GM12878 (cell line): ENCODE data around the gene SLC34A1. TPM values are rescaled to one million over a fixed set of nuclear protein-coding genes. Genes with fewer than 3 reads are reported as not detected.
A peak's percentile ranks its signal among the peaks of the same experiment; 100 is the strongest.

Source experiments
- ATAC-seq: fragments of 200-7000 bp; cut with Tn5 transposase; 3 replicates; pipeline ENCODE4 v1.9.1; 2020; ENCODE audit warnings: mild to moderate bottlenecking, moderate library complexity
- BruUV-seq: library from RNA; stranded (reverse); fragments of 400-500 nt; replicated peaks from 2 replicates; lab custom pipeline; 2021; lab: Mats Ljungman, UMichigan
- CTCF ChIA-PET: fragments of 300-600 bp; sonication (Branson Sonifier 250); formaldehyde crosslinking; extraction: SDS; loops from one replicate; lab custom pipeline; 2021; ENCODE audit warnings: inconsistent platforms; lab: Yijun Ruan, JAX
- POLR2A ChIA-PET: fragments of 350-600 bp; formaldehyde crosslinking; extraction: SDS; loops from one replicate; lab custom pipeline; 2021; ENCODE audit warnings: inconsistent platforms; lab: Charles Lee
- RAD21 ChIA-PET: fragments of 300-600 bp; sonication (Branson Sonifier 250); formaldehyde crosslinking; loops from one replicate; lab custom pipeline; 2023; ENCODE audit warnings: antibody characterized with exemption; ENCODE audit not compliant: unreplicated experiment; lab: Charles Lee
- SMC1A ChIA-PET: fragments of 300-600 bp; sonication (Branson Sonifier 250); formaldehyde crosslinking; loops from one replicate; lab custom pipeline; 2023; ENCODE audit not compliant: unreplicated experiment, uncharacterized antibody; lab: Charles Lee
- DNase-seq: peaks from one replicate; pipeline ENCODE4 v3.0.0-alpha.2; 2011; ENCODE audit warnings: low read depth, low spot score
- FAIRE-seq: peaks from 3 replicates; lab custom pipeline; 2011; peaks lifted over from hg19 to GRCh38; lab: Jason Lieb, UNC
- H2AFZ ChIP-seq: 2 replicates; pipeline ENCODE4 v1.6.0; 2011; ENCODE audit warnings: low read depth, low read length, control low read depth; ENCODE audit not compliant: control insufficient read depth
- H3K27ac ChIP-seq: 2 replicates; pipeline ENCODE4 v1.5.1; 2011; ENCODE audit warnings: control low read depth; ENCODE audit not compliant: control insufficient read depth, insufficient read depth
- H3K27me3 ChIP-seq, 2 experiments: replicated peaks in 1 of 2; 2 replicates each; pipeline versions ENCODE4 v1.6.0 to v1.6.1; 2011; ENCODE audit warnings: low read length in 1 of 2; ENCODE audit not compliant: control insufficient read depth in 2 of 2, insufficient read depth in 2 of 2
- H3K36me3 ChIP-seq, 2 experiments: 2 replicates each; pipeline ENCODE4 v1.5.1; 2011; ENCODE audit warnings: low read length in 1 of 2; ENCODE audit not compliant: control insufficient read depth in 2 of 2, insufficient read depth in 2 of 2
- H3K4me1 ChIP-seq: 2 replicates; pipeline ENCODE4 v1.6.1; 2011; ENCODE audit warnings: mild to moderate bottlenecking, low read length, moderate library complexity, mixed read lengths; ENCODE audit not compliant: control insufficient read depth, insufficient read depth
- H3K4me2 ChIP-seq: 2 replicates; pipeline ENCODE4 v1.6.0; 2011; ENCODE audit warnings: control low read depth; ENCODE audit not compliant: control insufficient read depth, insufficient read depth
- H3K4me3 ChIP-seq: fragments of 200-600 bp; sonication (generic); 2 replicates; pipeline ENCODE4 v1.5.1; 2016
- H3K79me2 ChIP-seq: 2 replicates; pipeline ENCODE4 v1.6.0; 2011; ENCODE audit warnings: low read length; ENCODE audit not compliant: control insufficient read depth, insufficient read depth
- H3K9ac ChIP-seq: 2 replicates; pipeline ENCODE4 v1.8.0; 2011; ENCODE audit warnings: low read length, control low read depth, mixed read lengths; ENCODE audit not compliant: control insufficient read depth, insufficient read depth
- H3K9me3 ChIP-seq: replicated peaks from 3 replicates; pipeline ENCODE4 v1.5.1; 2011; ENCODE audit warnings: mild to moderate bottlenecking, low read length; ENCODE audit not compliant: control insufficient read depth, insufficient read depth
- H4K20me1 ChIP-seq: 2 replicates; pipeline ENCODE4 v1.6.0; 2011; ENCODE audit not compliant: control insufficient read depth, insufficient read depth
- ATF2 ChIP-seq: IDR thresholded peaks from 2 replicates; pipeline ENCODE4 v1.6.1; 2012; ENCODE audit warnings: low read length, inconsistent platforms
- EED ChIP-seq: sonication (generic); IDR thresholded peaks from 2 replicates; pipeline ENCODE4 v1.6.1; 2016; ENCODE audit warnings: antibody characterized with exemption, low read depth
- IKZF2 ChIP-seq, 2 experiments: fragments of 450-650 bp; IDR thresholded peaks; 2 replicates each; pipeline ENCODE4 v1.6.1; 2017; ENCODE audit warnings: mild to moderate bottlenecking in 2 of 2, moderate library complexity in 2 of 2
- IRF4 ChIP-seq: IDR thresholded peaks from 2 replicates; pipeline ENCODE4 v1.6.1; 2011; ENCODE audit warnings: low read depth, low read length
- MTA2 ChIP-seq: fragments of 450-650 bp; IDR thresholded peaks from 2 replicates; pipeline ENCODE4 v1.6.1; 2016; ENCODE audit warnings: low read depth, mild to moderate bottlenecking, moderate library complexity
- NFIC ChIP-seq: IDR thresholded peaks from 2 replicates; pipeline ENCODE4 v1.6.1; 2012; ENCODE audit warnings: low read depth, mild to moderate bottlenecking, inconsistent platforms, low read length, moderate library complexity
- SP1 ChIP-seq: IDR thresholded peaks from one replicate; pipeline ENCODE4 v1.6.1; 2011; ENCODE audit warnings: low read depth, low read length
- SRF ChIP-seq, 2 experiments: IDR thresholded peaks; 2 replicates each; pipeline ENCODE4 v1.6.1; 2011; ENCODE audit warnings: low read depth in 2 of 2, low read length in 2 of 2, mild to moderate bottlenecking in 1 of 2, moderate library complexity in 1 of 2
- TCF12 ChIP-seq: IDR thresholded peaks from 2 replicates; pipeline ENCODE4 v1.6.1; 2011; ENCODE audit warnings: low read depth, mild to moderate bottlenecking, low read length
- WGBS: methylation state at CpG from one replicate; pipeline ENCODE4 v1.1.6; 2016; ENCODE audit warnings: low lambda C conversion rate; ENCODE audit not compliant: insufficient replicate concordance, insufficient coverage; ENCODE audit errors: missing lambda C conversion rate; 5-methylcytosine and 5-hydroxymethylcytosine counted together
- in situ Hi-C: fragments of 300-500 bp; cut with MboI; formaldehyde crosslinking; loops from 9 replicates; pipeline ENCODE4 v1.14.3; 2018; ENCODE audit warnings: mixed read lengths
- intact Hi-C: fragments of 100-400 bp; cut with micrococcal nuclease; formaldehyde crosslinking; loops from one replicate; pipeline ENCODE4 v1.14.2; 2022; ENCODE audit not compliant: unreplicated experiment
- polyA plus RNA-seq, 11 experiments: library from polyadenylated mRNA; depleted of rRNA in 4 of 11; unstranded in 6 of 11; stranded (reverse) in 5 of 11; fragments of >200 nt; fragmentation: Nextera tagmentation in 4 of 11; fragmentation: Illumina TruSeq in 1 of 11; extraction: Ambion mirVana in 4 of 11; extraction: Trizol in 1 of 11; gene quantifications; 1 replicate in 1 of 11; 2 replicates in 10 of 11; pipeline versions ENCODE4 v1.2.1 to v1.2.3, GENCODE V29; 2011 to 2016; ENCODE audit warnings: inconsistent platforms in 2 of 11, missing spikeins in 2 of 11, low read depth in 1 of 11
- total RNA-seq, 4 experiments: library from RNA; depleted of rRNA in 3 of 4; stranded (reverse); fragments of >200 nt in 3 of 4; fragmentation: Illumina TruSeq in 1 of 4; extraction: Trizol in 1 of 4; gene quantifications; 2 replicates each; pipeline versions ENCODE4 v1.2.1 to v1.2.3, GENCODE V29; 2013 to 2021
- TF ChIP-seq, protein P1 (sequence below): fragments of 450-650 bp; IDR thresholded peaks from 2 replicates; pipeline ENCODE4 v1.6.1; 2017; ENCODE audit warnings: mild to moderate bottlenecking, moderate library complexity
- TF ChIP-seq, protein P2 (sequence below): IDR thresholded peaks from 2 replicates; pipeline ENCODE4 v1.6.1; 2011; ENCODE audit warnings: borderline replicate concordance, low read depth, mild to moderate bottlenecking, moderate library complexity, low read length; ENCODE audit not compliant: insufficient read depth, poor library complexity, severe bottlenecking
- TF ChIP-seq, protein P3 (sequence below): IDR thresholded peaks from 2 replicates; pipeline ENCODE4 v1.6.1; 2011; ENCODE audit warnings: borderline replicate concordance, low read depth, mild to moderate bottlenecking, moderate library complexity, mixed read lengths, low read length; ENCODE audit not compliant: insufficient read depth; ENCODE audit errors: extremely low read length

SLC34A1 gene
- total and polyA plus RNA-seq, 10 of the 15 experiments (the other 5 are each of a cell fraction or from before 2014, with no cell fraction given), result 0.03 to 0.14 (median 0.09) TPM; not detected in 2

DNA sequence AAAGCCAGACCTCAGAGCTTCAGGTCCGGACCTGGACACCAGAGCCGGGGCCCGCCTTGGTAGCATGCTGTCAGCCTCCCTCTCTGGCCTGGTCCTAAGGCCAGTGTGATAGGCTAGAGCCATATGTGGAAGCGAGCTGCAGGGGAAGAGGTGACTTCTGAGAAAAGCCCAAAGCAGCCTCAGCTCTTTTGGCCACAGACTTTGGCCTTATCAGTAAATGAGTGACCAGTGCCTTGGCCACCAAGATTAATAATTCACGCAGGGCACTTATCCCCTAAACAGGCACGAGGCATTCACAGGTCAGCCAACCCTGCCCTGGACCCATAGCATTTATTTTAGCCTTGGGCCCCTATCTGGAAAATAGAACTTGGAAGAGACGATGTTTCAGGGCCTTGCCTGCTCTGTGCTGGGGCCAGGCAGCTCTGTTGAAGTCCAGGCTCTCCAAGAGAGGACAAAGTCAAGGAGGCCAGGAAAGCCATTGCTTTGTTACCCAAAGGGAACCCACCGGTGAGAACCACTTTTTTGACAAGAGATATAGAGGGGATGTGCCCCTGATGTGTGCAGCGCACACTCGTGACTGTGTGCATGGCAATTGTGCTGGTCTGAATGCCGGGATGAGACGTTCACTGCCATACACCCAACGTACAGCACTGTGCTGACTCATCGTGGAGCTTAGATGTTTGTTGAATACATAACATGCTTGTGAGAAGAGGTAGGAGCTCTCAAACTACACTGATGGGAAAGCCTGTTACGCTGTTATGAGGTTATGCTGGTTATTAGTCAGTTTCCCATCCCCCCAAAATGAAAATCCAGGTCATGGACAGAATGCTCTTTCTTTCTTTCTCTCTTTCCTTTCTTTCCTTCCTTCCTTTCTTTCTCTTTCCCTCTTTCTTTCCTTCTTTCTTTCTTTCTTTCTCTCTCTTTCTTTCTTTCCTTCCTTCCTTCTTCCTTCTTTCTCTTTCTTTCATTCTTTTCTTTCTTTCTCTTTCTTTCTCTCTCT is 5.0 kb upstream of the SLC34A1 start:
- H3K9me3 ChIP-seq, result no peaks in the 10 kb centered on the region
- H3K4me2 ChIP-seq, result no peak overlapping the region
- FAIRE-seq, result peak; percentile 59
- BruUV-seq, result no TSS peak
- ChIA-PET SMC1A (interaction anchor here (0.6 to 2.5 kb wide), 7 partner anchors 10 to 61 kb away, joined by 3 to 19 read pairs (median 5); no protein-coding TSS in a partner anchor), CTCF (interaction anchor here (0.6 to 5.8 kb wide), 13 partner anchors 9 to 808 kb away, joined by 3 to 45 read pairs (median 3); partner anchors contain the start of gene LMAN2), RAD21 (interaction anchor here (0.6 to 2.5 kb wide), 8 partner anchors 9 to 66 kb away, joined by 3 to 25 read pairs (median 4); partner anchors contain the start of gene LMAN2), POLR2A (interaction anchor here (1.0 to 2.1 kb wide), 7 partner anchors 8 to 60 kb away, joined by 3 to 14 read pairs (median 5); no protein-coding TSS in a partner anchor)
- H3K79me2 ChIP-seq, result no peaks in the 10 kb centered on the region
- intact Hi-C loops, result no loop called here
- WGBS, result 52% methylated on average over 15 of the region's 15 CpGs
- H4K20me1 ChIP-seq, result no peaks in the 10 kb centered on the region
- H3K36me3 ChIP-seq, result no peaks in the 10 kb centered on the region
- peak overlapping the region; percentile 33; the same call in 1 of the 2 replicates for H3K27ac ChIP-seq
- H3K4me1 ChIP-seq, result peaks cover 6% of the 10 kb centered on the region
- no peak overlapping the region for H3K9ac ChIP-seq
- no peaks in the 10 kb centered on the region for H3K27me3 ChIP-seq
- no peak overlapping the region for H3K4me3 ChIP-seq
- ATAC-seq, result peak; percentile 80
- in situ Hi-C loops, result loop anchor here (25.0 kb wide), 1 partner anchor 1342 kb away; no protein-coding TSS in a partner anchor
- H2AFZ ChIP-seq, result peak overlapping the region; percentile 33; the same call in 1 of the 2 replicates
- no peak for DNase-seq
- TF ChIP-seq EED, result 0 out of 2 replicates have a peak, but pooled peaks have one; percentile 26
- TF ChIP-seq, protein P1, sequence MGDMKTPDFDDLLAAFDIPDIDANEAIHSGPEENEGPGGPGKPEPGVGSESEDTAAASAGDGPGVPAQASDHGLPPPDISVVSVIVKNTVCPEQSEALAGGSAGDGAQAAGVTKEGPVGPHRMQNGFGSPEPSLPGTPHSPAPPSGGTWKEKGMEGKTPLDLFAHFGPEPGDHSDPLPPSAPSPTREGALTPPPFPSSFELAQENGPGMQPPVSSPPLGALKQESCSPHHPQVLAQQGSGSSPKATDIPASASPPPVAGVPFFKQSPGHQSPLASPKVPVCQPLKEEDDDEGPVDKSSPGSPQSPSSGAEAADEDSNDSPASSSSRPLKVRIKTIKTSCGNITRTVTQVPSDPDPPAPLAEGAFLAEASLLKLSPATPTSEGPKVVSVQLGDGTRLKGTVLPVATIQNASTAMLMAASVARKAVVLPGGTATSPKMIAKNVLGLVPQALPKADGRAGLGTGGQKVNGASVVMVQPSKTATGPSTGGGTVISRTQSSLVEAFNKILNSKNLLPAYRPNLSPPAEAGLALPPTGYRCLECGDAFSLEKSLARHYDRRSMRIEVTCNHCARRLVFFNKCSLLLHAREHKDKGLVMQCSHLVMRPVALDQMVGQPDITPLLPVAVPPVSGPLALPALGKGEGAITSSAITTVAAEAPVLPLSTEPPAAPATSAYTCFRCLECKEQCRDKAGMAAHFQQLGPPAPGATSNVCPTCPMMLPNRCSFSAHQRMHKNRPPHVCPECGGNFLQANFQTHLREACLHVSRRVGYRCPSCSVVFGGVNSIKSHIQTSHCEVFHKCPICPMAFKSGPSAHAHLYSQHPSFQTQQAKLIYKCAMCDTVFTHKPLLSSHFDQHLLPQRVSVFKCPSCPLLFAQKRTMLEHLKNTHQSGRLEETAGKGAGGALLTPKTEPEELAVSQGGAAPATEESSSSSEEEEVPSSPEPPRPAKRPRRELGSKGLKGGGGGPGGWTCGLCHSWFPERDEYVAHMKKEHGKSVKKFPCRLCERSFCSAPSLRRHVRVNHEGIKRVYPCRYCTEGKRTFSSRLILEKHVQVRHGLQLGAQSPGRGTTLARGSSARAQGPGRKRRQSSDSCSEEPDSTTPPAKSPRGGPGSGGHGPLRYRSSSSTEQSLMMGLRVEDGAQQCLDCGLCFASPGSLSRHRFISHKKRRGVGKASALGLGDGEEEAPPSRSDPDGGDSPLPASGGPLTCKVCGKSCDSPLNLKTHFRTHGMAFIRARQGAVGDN, result peak; percentile 51; the same call in 1 of the 2 replicates
- TF ChIP-seq IRF4, result peak; percentile 85
- TF ChIP-seq, protein P2, sequence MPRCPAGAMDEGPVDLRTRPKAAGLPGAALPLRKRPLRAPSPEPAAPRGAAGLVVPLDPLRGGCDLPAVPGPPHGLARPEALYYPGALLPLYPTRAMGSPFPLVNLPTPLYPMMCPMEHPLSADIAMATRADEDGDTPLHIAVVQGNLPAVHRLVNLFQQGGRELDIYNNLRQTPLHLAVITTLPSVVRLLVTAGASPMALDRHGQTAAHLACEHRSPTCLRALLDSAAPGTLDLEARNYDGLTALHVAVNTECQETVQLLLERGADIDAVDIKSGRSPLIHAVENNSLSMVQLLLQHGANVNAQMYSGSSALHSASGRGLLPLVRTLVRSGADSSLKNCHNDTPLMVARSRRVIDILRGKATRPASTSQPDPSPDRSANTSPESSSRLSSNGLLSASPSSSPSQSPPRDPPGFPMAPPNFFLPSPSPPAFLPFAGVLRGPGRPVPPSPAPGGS, result peak; percentile 68
- TF ChIP-seq SP1, result no peak
- TF ChIP-seq, protein P3, sequence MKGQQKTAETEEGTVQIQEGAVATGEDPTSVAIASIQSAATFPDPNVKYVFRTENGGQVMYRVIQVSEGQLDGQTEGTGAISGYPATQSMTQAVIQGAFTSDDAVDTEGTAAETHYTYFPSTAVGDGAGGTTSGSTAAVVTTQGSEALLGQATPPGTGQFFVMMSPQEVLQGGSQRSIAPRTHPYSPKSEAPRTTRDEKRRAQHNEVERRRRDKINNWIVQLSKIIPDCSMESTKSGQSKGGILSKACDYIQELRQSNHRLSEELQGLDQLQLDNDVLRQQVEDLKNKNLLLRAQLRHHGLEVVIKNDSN, result no peak
- TF ChIP-seq SRF (IDR thresholded peaks at IDR 0.05; ENCODE audit: low read depth in 2 of 2, low read length in 2 of 2), result 0 out of 4 replicates have a peak, but pooled peaks of 1 of the 2 experiments have one; percentile 27
- 0 out of 2 replicates have a peak, but pooled peaks have one; percentile 40 for TF ChIP-seq NFIC
- TF ChIP-seq IKZF2 (IDR thresholded peaks at IDR 0.05), result peak; percentile 21 to 41; a peak in 1 of 4 replicates
- TF ChIP-seq TCF12, result peak; percentile 31; the same call in 1 of the 2 replicates
- 0 out of 2 replicates have a peak, but pooled peaks have one; percentile 18 for TF ChIP-seq MTA2
- TF ChIP-seq ATF2, result peak; percentile 77; the same call in 1 of the 2 replicates
